Endothelial cell (in vitro differentiated cells): ENCODE results near the gene ZIC4. TPM values are rescaled to one million over a fixed set of nuclear protein-coding genes. Genes with fewer than 3 reads are reported as not detected.

Experiments used
- DNase-seq: peaks from one replicate; pipeline ENCODE4 v3.0.0; 2021; ENCODE audit warnings: low spot score
- H3K27ac Mint-ChIP-seq: one replicate; pipeline ENCODE4 v1.8.0; 2021; ENCODE audit warnings: mixed read lengths, inconsistent platforms; ENCODE audit not compliant: unreplicated experiment
- H3K27me3 Mint-ChIP-seq: one replicate; pipeline ENCODE4 v1.8.0; 2021; ENCODE audit warnings: mild to moderate bottlenecking, moderate library complexity, mixed read lengths, inconsistent platforms; ENCODE audit not compliant: unreplicated experiment
- H3K36me3 Mint-ChIP-seq: one replicate; pipeline ENCODE4 v1.8.0; 2021; ENCODE audit warnings: mild to moderate bottlenecking, low read depth, mixed read lengths, inconsistent platforms; ENCODE audit not compliant: unreplicated experiment
- H3K4me1 Mint-ChIP-seq: one replicate; pipeline ENCODE4 v1.8.0; 2021; ENCODE audit warnings: mild to moderate bottlenecking, mixed read lengths, inconsistent platforms; ENCODE audit not compliant: unreplicated experiment
- H3K4me3 Mint-ChIP-seq: one replicate; pipeline ENCODE4 v1.8.0; 2021; ENCODE audit warnings: mild to moderate bottlenecking, mixed read lengths, inconsistent platforms; ENCODE audit not compliant: unreplicated experiment
- H3K9me3 Mint-ChIP-seq: one replicate; pipeline ENCODE4 v1.8.0; 2021; ENCODE audit warnings: mixed read lengths, inconsistent platforms; ENCODE audit not compliant: unreplicated experiment
- CTCF ChIP-seq: fragments of 200-600 bp; sonication (generic); IDR thresholded peaks from one replicate; pipeline ENCODE4 v1.5.0; 2021; ENCODE audit warnings: antibody characterized with exemption; ENCODE audit not compliant: unreplicated experiment
- total RNA-seq: library from RNA; stranded (reverse); fragmentation: NEBNext Ultra II Directional; extraction: Animal tissue kit (Norgen Biotek cat#: 25700); gene quantifications from one replicate; pipeline ENCODE4 v1.2.1, GENCODE V29; 2021; ENCODE audit not compliant: unreplicated experiment

Gene ZIC4
- total RNA-seq, 1 donor from 2014 or later, result 2.2 TPM

- DNase-seq, result no peak
Observed at GRCh38 chr3:147428326-147428725, 22.0 kb upstream of the ZIC4 start.

GRCh38 chr3:147427746-147428145 lies 21.4 kb upstream of the ZIC4 start:
- peaks cover 13% of the 10 kb centered on the region for H3K27me3 Mint-ChIP-seq
- peaks cover 15% of the 10 kb centered on the region for H3K4me1 Mint-ChIP-seq
- no peak overlapping the region for H3K27ac Mint-ChIP-seq
- H3K4me3 Mint-ChIP-seq, result no peak overlapping the region
- no peaks in the 10 kb centered on the region for H3K9me3 Mint-ChIP-seq
- H3K36me3 Mint-ChIP-seq, result peaks cover under 1% of the 10 kb centered on the region
- no peak for TF ChIP-seq CTCF
- no peak for DNase-seq

More at GRCh38 chr3:147428326-147428725, 22.0 kb upstream of the ZIC4 start:
- Mint-ChIP-seq H3K27me3 (peaks cover 7% of the 10 kb centered on the region), H3K27ac (no peak overlapping the region), H3K36me3 (no peaks in the 10 kb centered on the region), H3K9me3 (no peaks in the 10 kb centered on the region), H3K4me3 (no peak overlapping the region), H3K4me1 (peaks cover 11% of the 10 kb centered on the region)
- TF ChIP-seq CTCF, result no peak

- DNase-seq, result no peak
- TF ChIP-seq CTCF, result no peak
- no peaks in the 10 kb centered on the region for H3K9me3 Mint-ChIP-seq
- no peak overlapping the region for H3K4me3 Mint-ChIP-seq
- H3K27me3 Mint-ChIP-seq, result peaks cover 16% of the 10 kb centered on the region
- H3K27ac Mint-ChIP-seq, result no peak overlapping the region
- H3K36me3 Mint-ChIP-seq, result peaks cover 3% of the 10 kb centered on the region
- H3K4me1 Mint-ChIP-seq, result peaks cover 21% of the 10 kb centered on the region
Observed at GRCh38 chr3:147426931-147427330, 20.6 kb upstream of the ZIC4 start.

- Mint-ChIP-seq H3K9me3 (no peaks in the 10 kb centered on the region), H3K27ac (no peak overlapping the region), H3K36me3 (peaks cover 3% of the 10 kb centered on the region), H3K4me1 (peaks cover 28% of the 10 kb centered on the region), H3K4me3 (no peak overlapping the region), H3K27me3 (peaks cover 24% of the 10 kb centered on the region)
- no peak for DNase-seq
- no peak for TF ChIP-seq CTCF
Observed at GRCh38 chr3:147425388-147425850, 19.1 kb upstream of the ZIC4 start.

- H3K36me3 Mint-ChIP-seq, result peaks cover 7% of the 10 kb centered on the region
- no peak for DNase-seq
- H3K4me3 Mint-ChIP-seq, result no peak overlapping the region
- peaks cover 29% of the 10 kb centered on the region for H3K27me3 Mint-ChIP-seq
- no peaks in the 10 kb centered on the region for H3K9me3 Mint-ChIP-seq
- peaks cover 35% of the 10 kb centered on the region for H3K4me1 Mint-ChIP-seq
- no peak overlapping the region for H3K27ac Mint-ChIP-seq
- TF ChIP-seq CTCF, result no peak
Observed at GRCh38 chr3:147424581-147425387, 18.4 kb upstream of the ZIC4 start.
